C1 segment of cervical spinal cord (tissue), 14 donors: ENCODE results near the gene ARF1.

ENCODE experiments used
- DNase-seq, 14 donors: peaks; one replicate each; lab custom pipeline; 2025; lab: John Stamatoyannopoulos, UW

Gene ARF1

DNA sequence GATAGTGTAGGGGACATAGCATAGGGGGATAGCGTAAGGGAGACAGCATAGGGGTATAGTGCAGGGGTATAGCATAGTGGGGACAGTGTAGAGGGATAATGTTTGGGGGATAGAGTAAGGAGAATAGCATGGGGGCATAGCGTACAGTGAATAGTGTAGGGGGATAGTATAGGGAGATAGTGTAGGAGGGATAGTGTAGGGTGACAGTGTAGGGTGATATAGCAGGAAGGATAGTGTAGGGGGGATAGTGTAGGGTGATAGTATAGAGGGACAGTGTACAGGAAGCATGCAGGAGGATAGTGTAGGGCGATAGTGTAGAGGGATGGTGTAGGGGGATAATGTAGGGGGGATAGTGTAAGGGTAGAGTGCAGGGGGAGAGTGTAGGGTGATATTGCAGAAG is 11.7 kb upstream of the ARF1 start:
- DNase-seq = no peak

DNA sequence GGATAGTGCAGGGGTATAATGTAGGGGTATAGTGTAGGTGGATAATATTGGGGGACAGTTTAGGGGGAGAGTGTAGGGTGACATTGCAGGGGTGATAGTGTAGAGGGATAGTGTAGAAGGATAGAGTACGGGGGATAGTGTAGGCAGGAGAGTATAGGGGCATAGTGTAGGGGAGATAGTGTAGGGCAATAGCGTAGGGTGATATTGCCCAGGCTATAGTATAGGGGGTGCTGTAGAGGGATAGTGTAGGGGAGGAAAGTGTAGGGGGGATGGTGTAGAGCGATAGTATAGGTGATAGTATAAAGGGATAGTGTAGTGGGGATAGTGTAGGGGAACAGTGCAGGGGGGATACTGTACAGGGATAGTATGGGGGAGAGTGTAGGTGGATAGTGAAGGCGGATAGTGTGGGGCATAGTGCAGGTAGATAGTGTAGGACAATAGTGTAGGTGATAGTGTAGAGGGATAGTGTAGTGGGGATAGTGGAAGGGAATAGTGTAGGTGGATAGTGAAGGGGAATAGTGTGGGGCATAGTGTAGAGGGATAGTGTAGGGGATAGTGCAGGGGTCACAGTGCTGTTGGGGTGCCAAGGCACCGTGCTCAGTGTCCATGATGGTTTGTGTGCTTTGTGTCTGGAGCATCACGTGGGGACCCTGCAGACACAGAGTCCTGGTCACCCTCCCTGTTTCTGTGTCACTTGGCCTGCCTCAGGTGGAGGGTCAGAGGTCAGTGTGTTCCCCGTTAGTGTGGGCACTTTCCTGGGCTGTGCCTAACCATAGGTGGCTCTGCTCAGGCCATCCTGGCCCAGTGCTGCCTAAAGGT is 10.5 kb upstream of the ARF1 start:
- DNase-seq = no peak

DNA sequence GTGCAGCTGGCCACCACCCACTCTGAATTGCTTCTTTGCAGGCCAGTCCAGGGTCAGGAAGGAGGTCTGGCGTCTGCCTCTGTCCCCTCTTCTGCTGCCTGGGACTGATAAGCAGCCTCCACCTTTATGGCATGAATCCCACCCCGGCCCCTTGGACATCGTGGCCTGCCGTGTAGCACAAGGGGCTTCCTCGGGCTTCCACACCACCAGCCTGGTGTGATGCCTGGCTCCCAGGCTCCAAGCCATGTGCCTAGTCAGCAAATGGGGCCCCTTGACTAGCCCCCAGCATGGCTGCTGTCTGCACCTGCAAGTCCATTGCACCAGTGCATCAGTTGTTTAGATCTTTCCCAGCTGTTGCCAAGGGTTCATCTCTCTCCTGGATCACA is 9.9 kb upstream of the ARF1 start:
- DNase-seq = no peak

DNA sequence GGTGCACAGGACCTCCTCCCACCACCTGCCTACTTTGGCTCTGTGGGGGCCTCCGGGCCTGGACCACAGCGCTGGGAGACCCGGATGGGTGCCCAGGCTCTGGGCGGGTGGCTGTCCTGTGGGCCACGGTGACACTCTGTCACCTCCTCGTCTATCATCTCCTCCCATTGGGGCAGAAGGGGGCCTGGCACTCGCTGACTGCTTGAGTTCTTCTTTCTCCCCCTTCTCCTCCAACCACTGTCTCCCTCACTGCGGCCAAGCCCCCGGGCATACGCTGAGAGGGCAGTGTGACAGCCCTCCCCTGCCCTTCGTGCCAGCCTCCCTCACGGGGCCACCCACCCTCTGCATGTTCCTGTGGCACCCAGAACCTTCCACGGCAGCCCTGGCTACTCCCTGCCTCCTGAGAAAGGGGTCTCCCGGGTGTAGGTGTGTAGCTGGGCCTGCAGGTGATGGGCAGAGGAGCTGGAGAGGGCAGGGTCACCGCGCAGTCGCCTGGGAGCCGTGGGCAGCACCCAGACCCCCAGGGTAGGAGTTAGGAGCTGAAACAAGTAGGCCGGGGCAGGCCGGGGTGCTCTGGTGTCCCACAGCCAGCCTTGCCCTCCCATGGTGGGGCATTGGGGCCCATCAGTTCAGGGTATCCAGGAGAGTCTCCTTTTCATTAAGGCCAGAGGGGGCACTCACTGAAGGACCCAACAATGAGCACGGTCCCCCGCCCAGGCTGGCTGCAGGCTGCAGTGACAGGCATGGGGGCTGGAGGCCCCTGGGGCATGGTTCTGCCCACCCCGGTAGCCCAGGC is 9.2 kb upstream of the ARF1 start:
- no peak for DNase-seq

DNA sequence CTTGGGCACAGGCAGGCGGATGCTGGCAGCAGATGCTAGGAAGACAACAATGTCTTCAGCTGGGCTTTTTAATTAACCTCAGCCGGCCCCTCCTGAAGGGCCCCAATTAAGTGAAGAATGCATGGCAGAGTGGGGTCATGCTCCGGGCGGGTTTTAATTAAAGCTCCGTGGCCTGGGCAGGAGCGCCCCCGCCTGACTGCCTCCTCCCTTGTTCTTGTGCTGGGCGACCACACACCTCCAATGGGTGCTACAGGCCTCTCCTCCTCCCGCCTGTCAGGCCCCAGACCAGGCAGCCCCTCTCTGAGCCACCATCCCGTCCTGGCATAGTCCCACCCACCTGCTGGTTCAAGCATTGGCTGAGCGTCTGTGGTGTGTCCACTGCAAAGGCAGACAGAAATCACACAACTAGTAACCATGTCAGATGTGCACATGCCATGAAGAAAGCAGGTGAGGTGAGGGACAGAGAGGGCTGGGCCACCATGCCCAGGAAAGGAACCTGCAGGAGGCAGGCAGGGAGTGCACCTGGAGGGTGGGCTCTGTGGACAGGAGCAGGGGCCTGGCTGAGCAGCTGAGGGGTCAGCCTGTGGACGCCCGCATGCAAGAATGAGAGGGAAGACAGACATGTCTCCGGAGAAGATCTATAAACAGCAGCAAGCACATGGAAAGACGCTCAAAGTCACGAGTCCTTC is 8.5 kb upstream of the ARF1 start:
- DNase-seq = no peak

DNA sequence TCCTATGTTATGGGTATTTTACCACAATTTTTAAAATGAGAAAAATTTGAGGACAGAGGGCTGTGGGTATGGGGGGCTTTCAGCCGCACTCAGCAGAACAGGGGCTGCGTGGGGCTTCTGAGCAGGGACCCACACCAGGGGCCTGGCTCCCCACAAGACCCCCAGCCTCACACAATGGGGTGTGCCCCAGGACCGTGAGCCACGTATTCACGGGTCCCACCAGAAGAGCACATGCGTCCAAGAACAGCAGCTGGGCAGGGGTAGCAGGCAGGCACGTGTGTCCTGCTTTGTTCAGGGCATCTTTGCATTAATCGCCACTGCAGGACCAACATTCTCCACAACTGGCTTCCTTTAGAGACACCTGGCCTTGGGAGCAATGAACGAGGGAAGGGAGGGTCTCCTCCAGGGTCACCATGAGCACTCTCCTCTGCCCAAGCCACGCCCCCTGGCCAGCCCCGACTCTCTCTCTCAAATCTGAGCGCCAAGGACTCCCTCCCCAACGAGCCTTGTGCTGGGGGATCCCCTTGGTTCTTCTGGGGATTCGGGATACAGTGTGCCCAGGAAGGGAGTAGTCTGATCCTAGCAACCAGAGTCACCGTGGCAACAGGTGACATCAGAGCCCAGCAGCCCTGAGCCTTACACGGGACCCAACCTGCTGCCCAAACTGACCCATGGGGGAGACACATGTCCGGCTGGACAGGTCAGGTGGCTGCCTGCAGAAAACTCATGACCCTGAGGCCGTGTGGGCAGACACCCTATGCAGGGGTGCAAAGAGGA is 7.4 kb upstream of the ARF1 start:
- DNase-seq = no peak

DNA sequence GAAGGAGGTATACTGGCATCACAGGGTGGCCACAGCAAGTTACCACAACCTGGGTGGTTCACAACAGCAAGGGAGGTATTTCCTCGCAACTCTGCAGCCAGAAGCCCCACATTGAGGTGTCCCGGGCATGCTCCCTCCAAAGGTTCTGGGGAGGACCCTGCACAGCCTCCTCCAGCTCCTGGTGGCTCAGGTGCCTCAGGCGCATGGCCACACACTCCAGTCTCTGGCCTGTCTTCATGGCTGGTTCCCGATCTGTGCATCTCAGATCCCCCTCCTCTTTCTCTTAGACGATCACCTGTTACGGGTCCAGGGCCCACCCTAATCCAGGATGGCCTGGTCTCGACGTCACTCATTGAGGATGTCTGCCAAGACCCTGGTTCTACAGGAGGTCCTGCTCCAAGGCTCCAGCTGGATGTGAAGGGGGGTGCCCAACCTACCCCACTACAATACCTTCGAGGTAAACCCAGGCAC is 6.7 kb upstream of the ARF1 start:
- DNase-seq = no peak

DNA sequence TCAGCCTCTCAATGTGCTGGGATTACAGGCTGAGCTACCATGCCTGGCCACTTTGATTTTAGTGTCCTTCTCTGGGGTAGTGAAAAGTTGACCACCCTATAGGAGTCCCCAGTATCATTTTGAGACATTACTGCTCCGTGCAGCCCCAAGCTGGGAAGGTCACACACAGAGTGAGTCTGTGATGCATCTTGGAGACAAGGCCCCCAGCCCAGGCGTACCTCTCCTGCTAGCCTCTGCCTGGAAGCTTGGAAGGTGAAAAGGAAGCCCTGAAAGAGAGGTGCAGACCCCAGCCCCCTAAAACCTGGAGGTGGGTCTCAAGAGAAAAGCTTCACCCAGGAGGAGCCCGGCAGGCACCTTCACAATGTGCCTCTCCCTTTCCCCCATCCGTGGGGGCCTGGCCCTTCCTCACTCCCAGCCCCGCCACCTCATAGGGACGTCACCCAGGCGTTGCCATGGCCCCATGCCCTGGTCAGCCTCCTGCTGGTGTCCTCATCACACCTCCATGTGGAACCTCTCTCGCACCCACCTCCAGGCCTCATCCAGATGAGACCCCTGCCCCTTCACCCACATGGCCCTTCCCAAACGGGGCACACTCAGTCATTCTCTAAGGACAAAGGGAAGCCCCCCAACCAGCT is 5.6 kb upstream of the ARF1 start:
- DNase-seq = no peak

DNA sequence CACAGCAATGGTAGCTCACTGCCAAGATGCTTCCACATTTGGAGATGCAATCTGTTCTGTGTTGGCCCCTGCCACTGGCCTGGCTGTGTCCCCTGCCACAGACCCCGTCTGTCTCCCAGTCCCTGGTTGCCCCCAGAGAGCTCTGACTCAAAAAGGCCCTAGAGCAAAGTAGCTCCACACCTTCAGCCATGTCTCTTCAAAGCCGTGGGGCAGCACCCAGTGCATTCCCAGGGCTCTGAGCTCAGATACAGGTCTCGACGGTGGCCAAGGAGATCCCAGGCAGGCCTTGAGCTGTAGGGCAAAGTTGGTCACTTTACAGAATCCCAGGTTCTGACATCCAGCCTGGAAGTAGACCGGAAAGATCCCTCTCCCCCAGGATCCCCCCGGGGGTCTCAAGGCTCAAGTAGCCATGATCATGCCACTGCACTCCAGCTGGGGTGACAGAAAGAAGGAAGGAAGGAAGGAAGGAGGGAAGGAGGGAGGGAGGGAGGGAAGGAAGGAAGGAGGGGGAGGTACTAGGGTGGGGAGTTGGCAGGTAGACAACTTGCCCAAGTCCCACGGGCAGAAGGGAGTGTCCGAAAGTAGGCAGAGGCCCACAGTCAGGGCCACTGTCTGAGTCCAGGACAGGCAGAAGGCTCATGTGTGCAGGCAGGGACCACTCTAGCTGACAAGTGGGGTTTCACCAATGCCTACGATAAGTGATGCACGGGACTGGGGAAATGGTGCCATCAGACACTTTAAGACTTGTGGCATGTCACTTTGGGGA is 4.8 kb upstream of the ARF1 start:
- no peak for DNase-seq

DNA sequence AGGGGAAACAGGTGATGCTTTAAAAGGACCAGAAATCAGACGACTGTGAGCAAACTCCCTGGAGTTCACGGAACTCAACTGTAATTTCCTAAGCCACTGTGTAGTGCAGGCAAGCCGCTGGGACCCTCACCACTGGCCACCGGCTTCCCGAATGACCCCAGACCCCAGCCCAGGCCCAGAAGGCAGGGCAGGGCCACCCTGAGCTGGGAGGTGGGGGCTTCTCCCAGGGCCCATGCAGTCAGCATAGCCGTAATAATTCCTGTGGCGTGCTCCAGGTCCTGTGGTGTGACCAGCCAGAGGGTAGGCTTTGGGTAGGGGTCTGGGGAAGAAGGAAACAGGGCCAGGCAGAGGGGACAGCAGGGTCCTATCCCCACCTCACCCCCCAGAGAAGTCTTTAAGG is 3.5 kb upstream of the ARF1 start:
- DNase-seq = no peak

DNA sequence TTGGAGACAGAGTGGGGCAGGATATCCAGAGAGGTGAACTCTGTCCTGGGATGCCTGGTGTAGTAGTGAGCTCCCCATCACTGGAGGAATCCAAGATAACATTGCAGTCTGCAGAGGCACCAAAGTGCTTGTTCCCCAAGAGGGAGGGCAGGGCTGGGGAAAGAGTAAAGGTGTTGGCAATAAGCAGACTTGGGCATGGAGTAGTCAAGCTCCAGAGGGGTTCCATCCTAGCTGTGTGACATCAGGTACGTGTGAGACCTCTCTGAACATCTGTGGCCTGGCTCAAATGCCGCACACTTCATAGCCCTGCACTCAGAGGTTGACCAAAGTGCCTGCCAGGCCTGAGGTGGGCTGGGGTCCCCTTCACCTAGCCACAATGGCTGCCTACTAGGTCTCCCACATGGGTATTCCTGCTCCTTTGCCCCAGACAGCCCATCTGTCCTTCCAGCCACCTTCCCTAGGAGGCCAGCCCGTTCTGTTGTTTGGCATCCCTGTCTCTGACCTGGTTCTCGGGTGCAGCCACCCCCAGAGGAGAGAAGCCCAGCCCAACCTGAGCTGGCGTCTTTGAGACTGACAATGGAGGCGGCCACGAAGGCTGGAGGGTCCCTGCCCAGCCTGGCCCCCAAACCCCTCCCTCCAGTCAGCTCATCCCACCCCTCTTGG is 2.8 kb upstream of the ARF1 start:
- DNase-seq = no peak

DNA sequence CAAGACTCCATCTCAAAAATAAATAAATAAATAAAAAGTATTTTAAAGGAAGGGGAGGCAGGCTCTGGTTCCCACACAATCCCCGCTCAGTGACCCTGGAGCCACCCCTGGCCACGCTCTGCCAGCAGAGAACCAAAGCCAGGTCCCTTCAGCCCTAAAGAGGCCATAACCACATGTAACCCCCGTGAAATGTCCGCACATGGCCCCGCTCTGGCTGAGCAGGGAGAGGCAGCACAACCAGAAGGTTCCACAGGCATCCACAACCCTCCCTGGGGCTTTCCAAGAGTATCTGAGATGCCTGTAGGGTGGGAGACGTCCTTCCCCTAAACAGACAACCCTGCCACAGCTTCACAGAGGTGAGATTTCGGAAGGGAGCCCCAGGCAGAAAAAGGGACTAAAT is 1.4 kb upstream of the ARF1 start:
- no peak for DNase-seq

DNA sequence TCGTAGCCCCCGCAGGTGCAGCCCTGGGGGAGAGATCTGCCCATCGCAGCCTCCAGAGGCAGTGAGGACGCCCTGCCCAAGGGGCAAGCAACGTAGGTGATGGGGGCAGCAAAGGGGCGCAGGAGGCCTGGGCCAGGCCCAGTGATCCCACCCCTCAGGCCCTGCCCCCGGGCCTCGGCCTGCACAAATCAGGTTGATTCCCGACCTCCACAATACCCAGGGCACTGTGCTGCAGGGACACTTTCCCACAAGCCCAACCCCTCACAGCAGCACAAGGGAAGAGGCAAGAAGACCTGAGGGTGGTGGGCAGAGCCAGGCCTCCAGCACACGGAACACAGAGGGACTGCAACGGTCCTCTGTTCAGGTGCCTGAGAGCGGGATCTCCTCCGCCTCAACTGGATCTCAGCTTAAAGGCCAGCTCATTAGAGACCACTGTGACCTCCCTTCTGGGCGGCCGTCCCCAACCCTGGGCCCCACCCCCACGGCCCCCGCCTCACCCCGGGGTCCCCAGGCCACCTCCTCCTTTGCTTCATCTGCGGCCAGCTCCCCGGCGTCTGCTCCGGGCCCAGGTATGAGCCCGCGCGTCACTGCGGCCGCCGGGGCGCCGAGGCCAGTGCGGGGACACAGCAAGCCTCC is 812 bp upstream of the ARF1 start:
- DNase-seq = no peak

DNA sequence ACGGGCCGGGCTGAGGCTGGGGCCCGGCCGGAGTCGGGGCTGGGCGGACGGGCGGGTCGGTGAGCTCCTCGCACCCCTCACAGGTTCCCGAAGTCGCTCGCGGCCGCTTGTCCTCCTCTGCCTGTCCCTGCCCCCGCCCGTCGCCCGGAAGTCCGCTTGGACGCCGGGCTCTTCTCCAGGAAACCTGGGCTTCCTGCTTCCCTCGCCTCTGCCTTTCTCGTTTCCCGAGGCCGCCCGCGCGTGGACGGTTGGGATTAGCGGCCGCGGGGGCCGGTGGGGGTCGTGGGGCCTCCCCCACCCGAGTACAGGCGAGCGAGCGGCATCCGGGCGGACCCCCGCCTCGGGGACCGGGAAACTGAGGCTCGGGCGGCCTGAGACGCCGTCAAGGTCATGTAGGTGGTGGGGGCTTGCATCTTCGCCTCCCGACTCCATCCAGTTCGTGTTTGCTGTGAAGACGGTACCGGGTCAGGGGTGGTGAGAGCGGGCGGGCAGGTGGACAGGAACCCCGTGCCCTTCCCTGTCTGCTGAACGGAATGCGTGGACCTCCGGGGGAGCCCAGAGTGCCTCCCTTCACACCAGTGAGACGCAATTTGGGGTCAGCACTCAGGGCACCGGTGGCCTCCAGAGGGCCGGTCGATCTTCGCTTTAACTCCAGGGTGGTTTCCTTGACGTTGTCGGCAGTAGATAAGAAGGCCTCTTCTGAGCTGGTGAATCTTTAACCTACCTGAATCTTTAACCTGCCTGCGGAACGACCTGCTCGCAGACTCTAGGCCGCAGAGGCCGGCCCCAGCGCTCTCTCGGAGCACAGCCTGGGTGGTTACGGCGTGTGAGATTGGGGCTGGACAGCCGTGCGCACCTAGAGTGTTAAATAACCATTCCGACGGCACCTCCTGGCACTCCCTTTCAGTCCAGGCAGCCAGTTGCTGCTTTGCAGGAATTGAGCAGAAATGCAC is 686 bp downstream of the ARF1 start:
- peak in 5 of 14 donors; percentile 22 to 68 (median 67) for DNase-seq

DNA sequence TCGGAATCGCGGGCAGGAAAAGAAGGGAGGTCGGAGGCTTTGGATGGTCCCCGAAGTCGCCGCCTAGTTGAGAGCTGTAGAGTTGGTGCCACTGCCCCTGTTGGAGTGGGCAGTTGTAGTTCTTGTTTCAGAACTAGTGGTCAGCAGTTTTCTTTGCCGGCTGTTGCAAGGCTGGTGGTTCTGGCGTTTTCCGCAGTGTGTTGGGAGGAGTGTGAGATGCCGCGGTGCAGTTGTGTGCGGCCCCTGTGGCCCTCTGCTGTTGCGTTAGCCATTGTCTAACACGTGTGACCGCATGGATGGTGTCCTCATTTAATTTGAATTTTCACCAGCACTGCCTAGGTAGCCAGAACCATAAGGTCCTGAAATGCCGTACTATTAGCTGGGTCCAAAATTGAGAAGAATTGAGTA is 1.4 kb downstream of the ARF1 start:
- DNase-seq = peak in 3 of 14 donors; percentile 17 to 30 (median 19)

DNA sequence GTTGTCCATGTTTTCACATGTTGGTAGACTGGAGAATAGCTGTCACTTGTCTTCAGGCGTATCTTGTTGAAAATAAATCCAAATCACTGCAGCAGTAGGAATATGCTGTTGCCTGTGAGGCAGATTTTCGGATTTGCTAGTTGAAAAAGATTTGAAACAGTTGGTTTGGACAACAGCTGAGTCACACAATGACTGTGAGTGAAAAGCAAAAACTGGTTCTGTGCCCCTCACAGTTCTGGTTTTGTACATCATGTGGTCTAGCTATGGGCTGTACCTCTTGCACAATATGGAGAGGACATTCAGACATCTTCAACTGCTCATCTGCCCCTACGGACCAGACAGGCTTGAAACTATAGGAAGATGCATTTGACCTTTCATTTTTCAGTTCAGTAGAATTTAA is 1.8 kb downstream of the ARF1 start:
- DNase-seq = peak in 1 of 14 donors; percentile 16

DNA sequence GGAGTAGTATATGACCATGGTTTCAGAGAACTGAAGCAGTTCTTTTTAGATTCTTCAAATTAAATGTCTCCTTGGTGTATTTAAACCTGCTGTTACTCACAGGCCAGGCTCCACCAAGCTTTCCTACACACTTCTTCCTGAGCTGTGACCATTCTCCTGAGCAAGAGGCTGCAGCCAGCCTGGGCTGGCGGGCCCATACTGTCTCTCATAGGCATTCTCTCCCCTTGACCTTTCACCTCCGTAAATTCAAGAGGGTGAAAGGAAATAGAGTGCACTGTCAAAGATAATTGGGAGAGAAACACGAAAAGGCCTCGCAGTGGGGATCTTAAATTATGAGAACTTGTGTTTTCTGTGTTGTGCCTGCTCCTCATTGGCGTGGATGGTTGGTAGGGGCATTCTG is 2.3 kb downstream of the ARF1 start:
- DNase-seq = no peak
